HG02981 (cell line): ENCODE data around the gene NADK.
"Not testable (repeated sequence)": the region's sequence is repeated elsewhere in the genome, so short reads cannot be mapped to it uniquely, and the experiment has no call there.

Experiments used
- ATAC-seq: cut with Tn5 transposase; IDR thresholded peaks from one replicate; pipeline ENCODE4 v1.9.1; 2021; ENCODE audit warnings: mild to moderate bottlenecking, moderate library complexity; ENCODE audit not compliant: unreplicated experiment

NADK gene

DNA sequence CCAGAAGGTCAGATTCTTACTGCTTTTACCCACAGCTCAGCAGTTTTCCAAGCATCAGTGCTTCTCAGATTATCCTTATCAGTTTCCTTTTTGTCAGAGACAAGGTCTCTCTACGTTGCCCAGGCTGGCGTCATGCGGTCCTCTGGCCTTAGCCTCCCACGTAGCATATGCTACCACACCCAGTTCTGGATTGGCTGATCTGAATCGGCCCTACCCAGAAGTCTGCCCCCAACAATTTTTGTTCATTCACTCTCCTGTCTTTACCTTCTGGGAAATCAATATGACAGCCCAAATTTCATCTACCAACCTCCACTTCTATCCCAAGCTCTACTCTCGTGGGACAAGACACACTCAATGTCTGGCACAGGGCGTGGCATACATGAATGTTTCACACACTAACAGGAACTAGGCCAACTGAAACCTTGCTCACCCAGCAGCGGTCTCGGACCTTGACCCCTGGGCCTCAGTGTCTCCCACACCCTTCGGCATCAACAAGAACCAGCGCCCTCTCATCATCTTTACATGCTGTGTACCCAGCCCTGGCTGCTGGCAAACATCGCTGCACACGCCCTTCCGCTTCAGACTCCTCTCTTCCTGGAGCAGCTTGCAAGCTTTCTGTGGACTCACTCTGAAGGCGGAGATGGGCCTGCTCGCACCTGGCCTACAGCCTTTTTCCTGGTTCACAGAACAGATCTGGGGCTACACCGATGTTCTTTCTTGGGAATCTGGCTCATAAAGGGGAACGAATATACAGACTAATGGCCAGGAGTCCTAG is 63.0 kb downstream of the NADK start:
- ATAC-seq = not testable (repeated sequence)

DNA sequence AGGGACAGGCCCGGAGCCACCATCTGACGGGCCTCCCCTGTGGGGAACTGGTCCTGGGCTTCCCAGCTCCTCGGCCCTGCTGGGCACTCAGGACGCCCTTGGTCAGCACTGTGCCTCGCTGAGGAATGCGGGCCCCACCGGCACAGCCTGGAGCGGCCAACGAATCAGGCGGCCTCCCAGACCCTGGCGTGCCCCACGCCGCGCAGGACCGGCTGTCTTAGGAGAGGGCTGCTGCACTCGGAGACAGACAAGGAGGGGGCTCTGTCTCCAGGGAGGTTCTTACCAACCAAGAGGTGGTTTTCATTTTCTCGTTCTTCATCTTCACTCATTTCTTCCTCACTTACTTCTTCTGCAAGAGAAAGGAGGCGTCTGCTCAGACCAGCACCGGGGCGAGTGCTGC is 70.4 kb downstream of the NADK start:
- ATAC-seq = not testable (repeated sequence)

DNA sequence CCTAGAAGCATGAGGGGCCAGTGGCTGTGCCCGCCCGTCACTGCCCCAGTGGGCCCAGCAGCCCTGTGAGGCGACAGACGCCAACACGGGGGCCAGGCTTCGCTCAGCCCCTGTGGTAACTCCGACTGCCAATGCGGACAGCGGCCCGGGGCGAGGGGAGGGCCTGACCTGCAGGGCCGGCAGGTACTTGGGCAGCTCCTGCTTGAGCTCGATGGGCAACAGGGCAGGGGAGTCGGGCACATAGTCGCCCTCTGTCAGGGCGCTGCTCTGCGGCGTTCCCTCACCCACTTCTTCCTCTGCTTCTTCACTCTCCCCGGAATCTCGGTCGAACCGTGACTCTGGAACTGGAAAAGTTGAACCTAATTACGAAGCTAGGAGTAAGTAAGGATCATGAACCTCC is 71.0 kb downstream of the NADK start:
- ATAC-seq = not testable (repeated sequence)

- not testable (repeated sequence) for ATAC-seq
Measured at GRCh38 chr1:1705623-1706022, 72.6 kb downstream of the NADK start.

GRCh38 chr1:1704284-1704957 is 73.8 kb downstream of the NADK start:
- not testable (repeated sequence) for ATAC-seq

DNA sequence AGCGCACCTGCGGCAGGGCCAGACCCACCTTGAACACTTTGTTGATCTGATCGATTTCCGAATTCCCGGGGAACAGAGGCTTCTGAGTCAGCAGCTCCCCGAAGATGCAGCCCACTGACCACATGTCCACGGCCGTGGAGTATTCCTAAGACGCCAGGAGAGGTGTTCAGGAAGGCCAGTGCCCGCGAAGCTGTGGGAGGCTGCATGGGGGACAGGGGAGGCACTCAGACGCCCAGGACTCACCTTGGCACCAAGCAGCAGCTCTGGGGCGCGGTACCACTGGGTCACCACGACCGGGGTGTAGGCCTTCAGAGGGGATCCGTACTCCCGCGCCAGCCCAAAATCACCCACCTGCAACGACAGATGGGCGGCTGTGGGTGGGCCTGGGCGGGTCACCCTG is 74.5 kb downstream of the NADK start:
- no peak for ATAC-seq

DNA sequence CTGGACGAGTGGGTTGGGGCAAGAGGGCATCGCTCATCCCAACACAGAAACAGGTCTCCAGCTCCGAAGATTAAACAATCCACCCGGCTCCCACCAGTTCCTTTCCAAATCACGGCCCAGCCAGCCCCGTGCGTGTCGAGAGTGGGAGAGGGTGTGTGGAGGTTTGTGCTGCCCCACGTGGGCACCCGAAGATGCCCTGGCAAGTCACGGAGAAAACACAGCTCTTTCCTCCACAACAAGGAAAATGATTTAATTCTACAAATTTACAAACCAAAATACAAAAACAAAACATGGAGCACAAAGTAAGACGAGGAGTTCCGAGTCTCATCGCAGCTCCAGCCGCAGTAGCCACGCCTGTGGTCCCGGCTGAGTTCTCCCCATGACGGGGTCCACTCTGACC is 75.8 kb downstream of the NADK start:
- not testable (repeated sequence) for ATAC-seq
